Type B pancreatic cell (in vitro differentiated cells): ENCODE measurements around the gene RAPGEF4. TPM values are rescaled to one million over a fixed set of nuclear protein-coding genes. Genes with fewer than 3 reads are reported as not detected.

Source experiments
- DNase-seq: peaks from one replicate; pipeline ENCODE4 v3.0.0; 2021; ENCODE audit warnings: mixed read lengths; ENCODE audit not compliant: unreplicated experiment; ENCODE audit errors: extremely low spot score
- H3K27ac Mint-ChIP-seq: 2 replicates; pipeline ENCODE4 v1.8.0; 2021; ENCODE audit warnings: mild to moderate bottlenecking, mixed read lengths
- H3K27me3 Mint-ChIP-seq: 2 replicates; pipeline ENCODE4 v1.8.0; 2021; ENCODE audit warnings: mixed read lengths
- H3K36me3 Mint-ChIP-seq: 2 replicates; pipeline ENCODE4 v1.8.0; 2021; ENCODE audit warnings: mixed read lengths
- H3K4me1 Mint-ChIP-seq: one replicate; pipeline ENCODE4 v1.8.0; 2021; ENCODE audit warnings: mixed read lengths; ENCODE audit not compliant: unreplicated experiment
- H3K4me3 Mint-ChIP-seq: 2 replicates; pipeline ENCODE4 v1.8.0; 2021; ENCODE audit warnings: mild to moderate bottlenecking, mixed read lengths
- H3K9me3 Mint-ChIP-seq: 2 replicates; pipeline ENCODE4 v1.8.0; 2021; ENCODE audit warnings: mixed read lengths
- CTCF ChIP-seq: fragments of 200-600 bp; sonication (generic); conservative IDR thresholded peaks from 2 replicates; pipeline ENCODE4 v1.5.0; 2021; ENCODE audit warnings: antibody characterized with exemption, mild to moderate bottlenecking
- total RNA-seq: library from RNA; stranded (reverse); gene quantifications from 2 replicates; pipeline ENCODE4 v1.2.1, GENCODE V29; 2021; ENCODE audit warnings: low replicate concordance

Gene RAPGEF4
- total RNA-seq, 1 donor from 2014 or later = 4.3 TPM

DNA sequence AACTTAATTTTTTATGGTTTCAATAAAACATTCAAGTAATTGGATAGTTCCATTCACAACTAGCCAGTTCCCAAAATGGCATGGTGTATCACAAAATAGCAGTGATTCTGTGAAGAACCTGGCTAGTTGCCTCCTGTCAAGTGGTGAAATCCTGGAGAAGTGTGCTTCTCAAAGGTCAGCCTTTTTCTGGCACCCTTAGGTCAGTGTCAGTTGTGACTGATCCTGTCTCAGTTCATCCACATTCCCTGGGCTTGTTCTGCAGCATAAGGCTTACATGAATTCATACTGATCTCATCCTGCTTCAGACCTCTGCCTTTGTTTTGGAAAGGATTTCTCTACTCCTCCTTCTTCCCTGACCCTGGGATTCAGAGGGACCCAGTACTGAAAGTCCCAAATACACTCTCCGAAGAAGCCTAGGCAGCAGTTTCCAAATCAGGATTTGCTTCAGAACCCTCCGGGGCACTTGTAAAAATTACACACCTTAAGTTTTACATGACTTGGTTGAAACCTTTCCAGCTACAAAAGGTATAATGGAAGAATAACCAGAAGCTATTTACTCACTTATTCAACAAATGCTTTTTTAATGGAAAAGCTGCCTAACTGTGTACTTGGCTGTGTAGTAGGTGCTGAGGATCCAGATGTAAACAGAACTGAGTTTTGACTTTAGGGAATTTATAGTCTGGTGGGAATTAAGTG, 351.0 kb downstream of the RAPGEF4 start:
- Mint-ChIP-seq H3K4me1 (peaks cover 11% of the 10 kb centered on the region), H3K27ac (no peak overlapping the region), H3K4me3 (no peak overlapping the region), H3K9me3 (no peaks in the 10 kb centered on the region), H3K36me3 (peaks cover 9% of the 10 kb centered on the region), H3K27me3 (no peaks in the 10 kb centered on the region)
- DNase-seq = no peak
- TF ChIP-seq CTCF = no peak

DNA sequence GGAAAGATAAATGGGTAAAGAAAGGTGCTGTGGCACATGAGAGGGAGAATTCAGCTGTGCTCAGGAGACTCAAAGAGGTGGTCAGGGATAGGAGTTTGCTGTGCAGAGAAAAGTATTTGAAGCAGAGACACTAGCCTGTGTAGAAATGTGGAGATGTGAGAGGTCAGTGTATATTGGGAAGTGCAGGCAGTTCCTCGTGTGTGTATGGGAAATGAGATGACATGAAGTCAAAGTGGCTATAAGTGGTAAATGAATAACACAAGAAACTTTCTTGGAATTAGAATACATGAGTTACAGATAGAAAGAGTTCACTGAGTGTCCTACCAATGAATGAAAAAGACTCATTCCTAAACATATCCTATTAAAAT, 351.6 kb downstream of the RAPGEF4 start:
- H3K36me3 Mint-ChIP-seq = peaks cover 7% of the 10 kb centered on the region
- DNase-seq = no peak
- no peaks in the 10 kb centered on the region for H3K9me3 Mint-ChIP-seq
- peaks cover 11% of the 10 kb centered on the region for H3K4me1 Mint-ChIP-seq
- no peaks in the 10 kb centered on the region for H3K27me3 Mint-ChIP-seq
- no peak overlapping the region for H3K27ac Mint-ChIP-seq
- no peak for TF ChIP-seq CTCF
- H3K4me3 Mint-ChIP-seq = no peak overlapping the region

- peaks cover 4% of the 10 kb centered on the region for H3K36me3 Mint-ChIP-seq
- no peak overlapping the region for H3K27ac Mint-ChIP-seq
- H3K9me3 Mint-ChIP-seq = no peaks in the 10 kb centered on the region
These were observed 352.3 kb downstream of the RAPGEF4 start for GRCh38 chr2:173087793-173088496.

GRCh38 chr2:173090276-173090877, 354.7 kb downstream of the RAPGEF4 start:
- no peaks in the 10 kb centered on the region for H3K9me3 Mint-ChIP-seq
- H3K36me3 Mint-ChIP-seq = peaks cover 13% of the 10 kb centered on the region
- TF ChIP-seq CTCF = no peak
- H3K4me1 Mint-ChIP-seq = peaks cover 11% of the 10 kb centered on the region
- H3K27ac Mint-ChIP-seq = no peak overlapping the region
- no peak for DNase-seq
- H3K27me3 Mint-ChIP-seq = no peaks in the 10 kb centered on the region
- H3K4me3 Mint-ChIP-seq = no peak overlapping the region

More at GRCh38 chr2:173087793-173088496, 352.3 kb downstream of the RAPGEF4 start:
- H3K4me3 Mint-ChIP-seq = no peak overlapping the region
- no peaks in the 10 kb centered on the region for H3K27me3 Mint-ChIP-seq
- no peak for DNase-seq
- TF ChIP-seq CTCF = no peak
- peaks cover 11% of the 10 kb centered on the region for H3K4me1 Mint-ChIP-seq

DNA sequence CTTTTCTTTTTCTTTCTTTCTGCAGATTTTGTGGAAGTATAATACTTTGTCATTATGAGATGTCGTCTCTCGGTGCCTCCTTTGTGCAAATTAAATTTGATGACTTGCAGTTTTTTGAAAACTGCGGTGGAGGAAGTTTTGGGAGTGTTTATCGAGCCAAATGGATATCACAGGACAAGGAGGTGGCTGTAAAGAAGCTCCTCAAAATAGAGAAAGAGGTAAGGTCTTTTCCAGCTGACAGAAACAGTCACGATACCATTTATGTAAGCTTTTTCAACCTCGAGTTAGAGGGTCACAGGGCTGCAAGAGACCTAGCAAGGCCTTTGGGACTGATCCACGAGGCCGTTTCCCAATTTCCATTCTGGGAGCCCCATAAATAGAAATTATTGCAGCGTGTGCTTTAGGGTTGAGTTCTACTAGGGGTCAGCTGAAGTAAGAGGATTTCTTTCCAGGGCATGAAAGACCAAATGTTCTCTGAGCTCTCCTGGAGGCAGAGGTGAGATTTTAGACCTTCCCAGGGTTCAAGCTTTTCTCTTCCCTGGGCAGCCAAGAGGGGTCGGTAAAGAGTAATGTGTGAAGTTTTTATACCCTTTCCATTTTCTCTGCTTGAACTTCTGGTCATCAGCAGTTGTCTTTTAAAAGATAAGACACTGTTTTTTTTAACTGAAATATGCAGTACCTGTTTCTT, 355.5 kb downstream of the RAPGEF4 start:
- H3K4me1 Mint-ChIP-seq = peaks cover 11% of the 10 kb centered on the region

More for the DNA sequence above, 355.5 kb downstream of the RAPGEF4 start:
- Mint-ChIP-seq H3K4me3 (no peak overlapping the region), H3K9me3 (no peaks in the 10 kb centered on the region), H3K36me3 (peaks cover 15% of the 10 kb centered on the region), H3K27me3 (no peaks in the 10 kb centered on the region), H3K27ac (no peak overlapping the region)
- DNase-seq = no peak
- TF ChIP-seq CTCF = peak; percentile 44
